Activated CD4-positive, alpha-beta T cell treated with anti-CD3 and anti-CD28 coated beads, Interleukin-2, Interleukin-6, amounts not matched to agents 100 ng/mL and 50 ng/mL, durations not matched to agents 16 hours and 8 hours (primary cell): ENCODE results near the gene STAT5A.
A peak's percentile ranks its signal among the peaks of the same experiment; 100 is the strongest.
"Not testable (repeated sequence)": the region's sequence is repeated elsewhere in the genome, so short reads cannot be mapped to it uniquely, and the experiment has no call there.

Source experiments
- DNase-seq: peaks from one replicate; pipeline ENCODE4 v3.0.0-alpha.2; 2020

Gene STAT5A

DNA sequence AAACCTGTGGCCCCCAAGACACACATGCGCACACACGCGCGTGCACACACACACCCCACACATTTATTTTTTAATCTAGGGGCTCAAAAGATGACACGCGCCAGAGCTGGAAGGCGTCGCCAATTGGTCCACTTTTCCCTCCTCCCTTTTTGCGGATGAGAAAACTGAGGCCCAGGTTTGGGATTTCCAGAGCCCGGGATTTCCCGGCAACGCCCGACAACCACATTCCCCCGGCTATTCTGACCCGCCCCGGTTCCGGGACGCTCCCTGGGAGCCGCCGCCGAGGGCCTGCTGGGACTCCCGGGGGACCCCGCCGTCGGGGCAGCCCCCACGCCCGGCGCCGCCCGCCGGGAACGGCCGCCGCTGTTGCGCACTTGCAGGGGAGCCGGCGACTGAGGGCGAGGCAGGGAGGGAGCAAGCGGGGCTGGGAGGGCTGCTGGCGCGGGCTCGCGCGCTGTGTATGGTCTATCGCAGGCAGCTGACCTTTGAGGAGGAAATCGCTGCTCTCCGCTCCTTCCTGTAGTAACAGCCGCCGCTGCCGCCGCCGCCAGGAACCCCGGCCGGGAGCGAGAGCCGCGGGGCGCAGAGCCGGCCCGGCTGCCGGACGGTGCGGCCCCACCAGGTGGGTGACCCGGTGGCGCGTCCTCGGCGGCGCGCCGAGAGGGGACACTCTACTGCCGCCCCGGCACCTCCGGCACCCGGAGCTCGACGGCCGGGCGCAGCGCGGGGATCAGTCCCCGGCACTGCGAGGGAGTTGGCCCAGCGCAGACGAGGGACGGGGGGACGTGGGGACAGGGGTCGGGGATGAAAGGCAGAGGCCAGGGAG, at the start of gene STAT5A:
Gene STAT5A (plus strand): TSS at position 522 of the 826 bp plus-strand sequence. CDS start 914 bp downstream, outside the sequence.
- DNase-seq, result peak; percentile 82

DNA sequence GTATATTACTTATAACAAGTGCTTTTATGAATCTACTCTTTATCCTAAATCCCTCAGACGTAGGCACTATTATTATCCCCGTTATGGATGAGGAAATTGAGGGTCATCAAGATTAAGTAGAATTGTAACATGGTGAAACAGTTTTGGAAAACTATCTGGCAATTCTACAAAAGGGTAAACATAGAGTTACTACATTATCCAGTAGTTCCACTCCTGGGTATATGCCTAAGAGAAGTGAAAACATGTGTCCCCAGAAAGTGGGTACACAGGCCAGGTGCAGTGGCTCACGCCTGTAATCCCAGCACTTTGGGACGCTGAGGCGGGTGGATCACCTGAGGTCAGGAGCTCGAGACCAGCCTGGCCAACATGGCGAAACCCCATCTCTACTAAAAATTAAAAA, 48.7 kb upstream of the STAT5A start:
- not testable (repeated sequence) for DNase-seq

DNA sequence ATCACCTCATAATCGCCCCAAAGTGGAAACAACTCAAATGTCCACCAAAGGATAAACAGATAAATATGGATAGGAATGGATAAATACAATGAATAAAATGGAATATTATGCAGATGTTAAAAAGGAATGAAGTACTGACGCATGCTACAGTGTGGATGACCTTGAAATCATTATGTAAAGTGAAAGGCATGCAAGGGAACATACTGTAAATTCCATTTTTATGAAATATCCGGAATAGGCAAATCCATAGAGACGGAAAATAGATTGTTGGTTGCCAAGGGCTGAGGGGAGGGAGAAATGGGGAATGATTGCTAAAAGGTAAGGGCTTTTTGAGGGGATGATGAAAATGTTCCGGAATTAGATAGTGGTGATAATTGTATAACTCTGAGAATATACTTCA, 48.1 kb upstream of the STAT5A start:
- no peak for DNase-seq

DNA sequence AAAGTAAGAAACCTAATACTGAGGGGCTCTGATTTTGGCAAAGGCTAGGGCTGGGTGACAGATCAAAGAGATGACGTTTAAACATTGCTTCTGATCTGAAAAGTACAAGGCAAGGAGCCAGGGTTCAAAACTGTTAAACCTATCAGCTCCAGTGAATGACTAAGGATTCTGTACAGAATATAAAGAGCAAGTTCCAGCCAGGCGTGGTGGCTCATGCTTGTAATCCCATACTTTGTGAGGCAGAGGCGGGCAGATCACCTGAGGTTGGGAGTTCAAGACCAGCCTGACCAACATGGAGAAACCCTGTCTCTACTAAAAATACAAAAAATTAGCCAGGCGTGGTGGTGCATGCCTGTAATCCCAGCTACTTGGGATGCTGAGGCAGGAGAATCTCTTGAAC, 47.4 kb upstream of the STAT5A start:
- DNase-seq, result not testable (repeated sequence)

DNA sequence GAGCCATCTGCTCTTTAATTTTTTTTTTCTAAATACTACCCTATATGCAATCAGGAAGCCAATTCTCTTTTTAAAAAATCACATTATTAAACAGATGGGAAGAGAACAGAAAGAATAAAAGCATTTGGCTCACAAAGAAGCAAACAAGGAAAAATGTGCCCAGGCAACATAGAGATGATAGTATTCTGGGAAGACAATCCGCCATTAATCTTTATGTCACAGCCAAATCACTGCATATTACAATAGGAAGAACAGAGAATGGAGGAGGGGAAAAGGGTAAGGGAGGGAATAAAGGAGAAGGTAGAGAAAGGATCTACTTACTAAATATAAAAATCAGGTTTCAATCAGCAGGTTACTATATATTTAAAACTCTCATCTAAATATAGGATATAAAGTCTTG, 46.4 kb upstream of the STAT5A start:
- DNase-seq, result no peak

DNA sequence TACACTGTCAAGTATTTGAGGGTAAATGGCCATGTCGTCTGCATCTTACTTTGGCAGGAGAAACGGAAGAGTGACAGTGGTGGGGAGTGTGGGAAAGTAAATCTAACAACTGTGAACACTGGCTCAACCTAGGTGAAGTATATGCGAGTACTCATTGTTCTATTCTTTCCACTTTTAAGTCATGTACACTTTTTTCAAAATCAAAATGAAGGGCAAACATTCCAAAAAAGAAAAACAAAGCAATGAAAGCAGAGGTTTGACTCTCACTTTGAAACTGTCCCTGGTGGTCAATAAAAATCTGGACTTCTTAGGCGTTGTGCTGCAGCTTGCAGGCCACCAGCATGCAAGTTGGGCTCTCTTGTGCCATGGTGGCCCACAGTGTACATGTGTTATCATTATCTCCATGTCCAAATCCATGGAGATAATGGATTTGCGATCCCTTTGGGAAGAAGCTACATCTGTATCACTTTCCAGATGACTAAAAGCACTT, 44.8 kb upstream of the STAT5A start:
- DNase-seq, result no peak

DNA sequence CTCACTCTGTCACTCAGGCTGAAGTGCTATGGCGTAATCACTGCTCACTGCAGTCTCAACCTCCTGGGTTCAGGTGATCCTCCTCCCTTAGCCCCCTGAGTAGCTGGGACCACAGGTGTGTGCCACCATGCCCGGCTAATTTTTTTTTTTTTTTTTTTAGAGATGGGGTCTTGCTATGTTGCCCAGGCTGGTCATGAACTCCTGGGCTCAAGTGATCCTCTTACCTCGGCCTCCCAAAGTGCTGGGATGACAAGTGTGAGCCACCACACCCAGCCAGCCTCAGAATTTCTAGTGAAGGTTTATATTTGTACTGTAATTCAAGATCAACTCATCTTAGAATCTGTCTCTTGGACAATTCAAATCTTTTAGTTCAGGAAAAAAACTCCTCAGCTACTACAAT, 44.2 kb upstream of the STAT5A start:
- DNase-seq, result not testable (repeated sequence)

DNA sequence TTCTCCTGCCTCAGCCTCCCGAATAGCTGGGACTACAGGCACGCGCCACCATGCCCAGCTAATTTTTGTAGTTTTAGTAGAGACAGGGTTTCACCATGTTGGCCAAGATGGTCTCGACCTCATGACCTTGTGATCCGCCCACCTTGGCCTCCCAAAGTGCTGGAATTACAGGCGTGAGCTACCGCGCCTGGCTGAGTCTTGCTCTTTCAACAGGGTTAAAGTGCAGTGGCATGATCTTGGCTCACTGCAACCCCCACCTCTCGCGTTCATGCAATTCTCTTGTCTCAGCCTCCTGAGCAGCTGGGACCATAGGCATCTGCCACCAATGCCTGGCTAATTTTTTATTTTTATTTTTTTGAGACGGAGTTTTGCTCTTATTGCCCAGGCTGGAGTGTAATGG, 43.1 kb upstream of the STAT5A start:
- DNase-seq, result not testable (repeated sequence)

DNA sequence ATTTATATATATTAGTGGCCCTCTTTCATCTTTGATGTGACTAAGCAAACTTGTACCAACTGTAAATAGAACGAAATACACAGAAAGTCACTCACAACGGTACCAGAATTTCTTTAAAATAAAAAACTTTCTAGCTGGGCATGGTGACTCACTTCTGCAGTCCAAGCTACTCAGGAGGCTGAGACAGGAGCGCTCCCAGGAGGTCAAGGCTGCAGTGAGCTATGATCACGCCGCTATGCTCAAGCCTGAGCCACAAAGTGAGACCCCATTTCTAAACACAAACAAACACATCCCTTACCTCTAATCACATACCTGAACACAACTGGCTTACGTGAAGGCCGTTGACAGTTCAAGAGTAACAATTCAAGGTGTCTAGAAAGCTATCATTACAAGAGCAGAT, 41.8 kb upstream of the STAT5A start:
- no peak for DNase-seq

DNA sequence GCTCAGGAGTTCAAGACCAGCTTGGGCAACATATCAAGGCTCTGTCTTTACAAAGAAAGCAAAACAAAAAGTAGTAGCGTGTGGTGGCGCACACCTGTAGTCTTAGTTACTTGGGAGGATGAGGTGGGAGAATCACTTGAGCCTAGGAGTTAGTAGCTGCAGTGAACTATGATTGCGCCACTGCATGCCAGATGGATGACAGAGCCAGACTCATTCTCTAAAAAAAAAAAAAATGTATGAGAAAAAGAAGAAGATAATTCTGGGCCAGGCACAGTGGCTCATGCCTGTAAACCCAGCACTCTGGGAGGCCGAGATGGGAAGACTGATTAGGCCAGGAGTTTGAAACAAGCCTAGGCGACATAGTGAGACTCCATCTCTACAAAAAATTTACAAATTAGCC, 40.6 kb upstream of the STAT5A start:
- DNase-seq, result no peak

DNA sequence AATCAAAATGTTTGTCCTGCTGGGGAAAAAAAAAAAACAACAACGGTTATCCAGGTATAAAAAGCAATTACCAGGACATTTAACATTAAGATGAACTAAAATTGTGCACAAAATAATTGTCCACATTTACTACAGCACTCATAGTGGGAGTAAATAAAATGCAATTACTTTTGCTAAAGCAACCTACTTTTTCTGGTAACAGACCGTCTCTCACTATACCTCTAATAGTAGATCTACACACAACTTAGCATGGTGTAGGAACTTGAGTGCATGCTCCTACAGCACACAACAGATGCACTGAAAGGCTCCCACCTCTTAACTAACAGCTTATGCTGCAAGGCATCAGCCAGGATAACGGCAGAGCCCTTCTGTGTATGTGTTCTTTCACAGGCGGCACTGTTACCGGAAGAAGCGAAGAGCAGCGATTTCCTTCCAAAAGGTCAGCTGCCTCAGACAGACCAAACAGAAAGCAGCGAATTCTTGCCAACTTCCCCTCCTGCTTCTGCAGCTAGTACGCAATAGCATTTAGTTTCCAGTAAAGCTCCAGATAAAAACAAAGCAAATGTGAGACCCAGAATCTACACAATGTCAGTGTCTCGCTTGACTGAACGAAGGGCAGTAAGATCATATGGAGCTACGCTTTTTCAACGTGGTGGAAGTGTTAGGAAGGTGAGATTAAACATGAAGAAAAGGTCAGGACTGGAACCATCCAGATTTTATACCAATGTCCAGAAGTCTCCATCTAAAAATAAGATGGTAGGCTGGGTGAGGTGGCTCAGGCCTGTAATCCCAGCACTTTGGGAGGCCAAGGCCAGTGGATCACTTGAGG, 39.7 kb upstream of the STAT5A start:
- DNase-seq, result peak; percentile 90

DNA sequence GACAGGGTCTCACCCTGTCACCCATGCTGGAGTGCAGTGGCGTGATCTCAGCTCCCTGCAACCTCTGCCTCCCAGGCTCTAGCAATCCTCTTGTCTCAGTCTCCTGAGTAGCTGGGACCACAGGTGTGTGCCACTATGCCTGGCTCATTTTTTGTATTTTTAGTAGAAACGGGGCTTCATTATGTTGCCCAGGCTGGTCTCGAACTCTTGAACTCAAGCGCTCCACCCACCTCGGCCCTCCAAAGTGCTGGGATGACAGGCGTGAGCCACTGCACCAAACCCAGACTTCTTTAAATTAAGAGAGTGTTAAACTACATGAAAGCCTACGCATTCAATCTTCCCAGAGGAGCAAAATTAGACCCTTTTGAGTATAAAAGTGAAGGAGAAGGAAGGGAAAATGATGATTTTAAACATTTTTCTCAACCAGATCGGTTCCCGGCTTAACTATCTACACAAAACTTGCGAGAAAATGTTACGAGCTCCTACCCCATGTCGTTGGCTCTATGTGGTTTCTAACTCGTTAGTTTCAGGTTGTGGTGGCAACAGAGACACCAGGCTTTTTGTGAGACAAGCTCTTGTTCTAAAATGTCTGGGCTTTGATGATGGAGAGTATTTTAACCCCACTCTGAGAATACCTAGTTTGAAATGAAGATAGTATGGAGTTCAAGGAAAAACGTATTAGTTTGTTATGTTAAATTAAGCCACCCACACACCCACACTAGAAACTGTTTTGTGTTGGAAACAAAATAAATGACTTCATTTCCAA, 38.4 kb upstream of the STAT5A start:
- peak; percentile 85 for DNase-seq

DNA sequence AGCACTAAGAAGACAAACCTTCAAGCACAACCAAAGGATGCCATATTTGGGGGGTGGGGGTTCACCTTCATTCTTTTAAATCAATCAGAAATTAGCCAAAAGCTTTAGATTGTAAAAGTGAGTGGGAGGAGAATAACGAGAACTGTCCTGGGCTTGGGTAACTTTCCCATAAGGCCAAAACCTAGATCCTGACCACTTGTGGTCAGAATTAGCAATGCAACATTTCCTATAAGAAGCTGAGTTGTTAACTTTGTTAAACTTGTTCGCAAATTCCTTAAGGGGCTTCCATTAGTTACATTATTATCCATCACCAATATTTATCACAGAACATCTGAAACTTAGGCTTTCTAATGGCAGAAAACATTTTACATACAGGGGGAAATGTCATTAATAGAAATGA, 37.2 kb upstream of the STAT5A start:
- no peak for DNase-seq

DNA sequence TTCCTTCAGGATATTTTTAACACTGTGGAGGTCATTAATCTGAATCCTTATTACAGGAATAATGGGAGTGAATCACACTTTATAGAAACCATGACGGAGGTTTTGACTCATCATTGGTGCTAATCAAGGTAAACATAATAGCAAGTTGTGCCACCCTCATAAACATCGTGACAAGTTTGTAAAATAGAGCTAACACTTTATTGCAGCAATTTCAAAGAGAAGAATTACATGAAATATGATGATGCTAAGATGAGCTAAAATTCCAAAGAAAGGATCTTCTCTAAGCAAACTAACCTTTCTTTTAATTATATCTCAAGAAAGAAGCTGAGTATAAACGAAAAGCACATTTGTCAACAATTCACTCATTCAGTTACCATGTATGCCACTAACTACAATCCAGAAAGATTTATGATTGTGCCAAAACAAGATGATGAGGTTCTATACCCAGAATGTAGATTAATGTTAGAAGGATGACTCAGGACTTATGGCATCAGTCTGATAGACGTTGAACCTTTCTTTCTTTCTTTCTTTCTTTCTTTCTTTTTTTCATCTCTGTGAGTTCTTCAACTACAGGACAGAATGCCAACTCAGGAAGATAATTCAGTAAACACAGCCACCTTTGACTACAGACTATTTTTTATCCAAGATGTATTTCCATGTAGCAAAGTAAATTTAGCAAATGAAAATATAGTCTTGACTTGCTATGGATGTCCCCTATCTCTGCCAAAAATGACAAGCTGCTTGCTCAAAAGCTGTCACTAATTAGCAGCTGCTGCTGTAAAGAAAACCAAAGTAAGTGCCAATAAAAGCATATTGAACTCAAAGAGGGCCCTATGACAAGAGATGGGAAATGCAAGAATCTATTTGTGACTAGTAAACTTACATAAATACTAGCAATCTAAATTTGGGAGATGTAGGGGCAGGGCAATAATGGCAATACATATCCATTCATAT, 35.4 kb upstream of the STAT5A start:
- peak; percentile 53 for DNase-seq

DNA sequence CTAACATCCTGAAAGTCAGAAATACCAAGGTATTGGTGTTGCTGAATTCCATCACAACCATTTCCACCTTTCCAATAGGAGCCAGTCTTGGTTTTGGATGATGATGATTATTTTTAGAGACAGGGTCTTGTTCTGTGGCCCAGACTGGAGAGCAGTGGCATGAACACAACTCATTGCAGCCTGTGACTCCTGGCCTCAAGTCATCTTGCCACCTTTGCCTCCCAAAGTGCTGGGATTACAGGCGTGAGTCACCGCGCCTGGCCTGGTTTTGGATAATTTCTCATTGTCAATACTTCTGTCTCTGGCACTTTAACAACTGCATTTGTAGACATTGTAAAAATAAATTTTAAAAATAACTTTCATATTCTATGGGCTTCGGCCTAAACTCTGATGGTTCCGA, 34.7 kb upstream of the STAT5A start:
- DNase-seq, result no peak

DNA sequence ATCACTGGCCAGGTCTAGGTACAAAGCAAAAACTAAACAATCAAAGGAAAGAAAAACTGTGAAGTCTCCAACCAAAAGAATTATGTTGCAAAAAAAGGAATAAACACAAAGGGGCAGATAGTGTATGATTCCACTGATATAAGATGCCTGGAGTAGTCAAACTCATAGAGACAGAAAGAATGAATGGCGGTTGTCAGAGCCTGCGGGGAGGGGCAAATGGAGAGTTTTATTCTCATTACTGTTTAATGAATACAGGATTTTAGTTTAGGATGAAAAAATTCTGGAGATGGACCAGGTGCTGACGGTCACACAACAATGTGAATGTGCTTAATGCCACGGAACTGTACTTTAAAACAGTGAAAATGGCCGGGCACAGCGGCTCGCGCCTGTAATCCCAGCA, 32.9 kb upstream of the STAT5A start:
- DNase-seq, result no peak

DNA sequence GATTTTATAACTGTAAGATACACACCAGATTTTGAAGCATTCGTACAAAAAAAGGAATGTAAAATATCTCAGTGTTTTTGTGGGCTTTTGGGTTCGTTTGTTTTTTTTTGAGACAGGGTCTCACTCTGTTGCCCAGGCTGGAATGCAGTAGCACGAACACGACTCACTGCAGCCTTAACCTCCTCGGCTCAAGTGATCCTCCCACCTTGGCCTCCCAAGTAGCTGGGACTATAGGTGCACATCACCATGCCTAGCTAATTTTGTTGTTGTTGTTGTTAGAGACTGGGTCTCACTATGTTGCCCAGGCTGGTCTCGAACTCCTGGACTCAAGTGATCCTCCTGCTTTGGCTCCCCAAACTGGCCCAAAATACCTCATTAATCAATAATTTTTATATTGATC, 28.0 kb upstream of the STAT5A start:
- DNase-seq, result no peak

DNA sequence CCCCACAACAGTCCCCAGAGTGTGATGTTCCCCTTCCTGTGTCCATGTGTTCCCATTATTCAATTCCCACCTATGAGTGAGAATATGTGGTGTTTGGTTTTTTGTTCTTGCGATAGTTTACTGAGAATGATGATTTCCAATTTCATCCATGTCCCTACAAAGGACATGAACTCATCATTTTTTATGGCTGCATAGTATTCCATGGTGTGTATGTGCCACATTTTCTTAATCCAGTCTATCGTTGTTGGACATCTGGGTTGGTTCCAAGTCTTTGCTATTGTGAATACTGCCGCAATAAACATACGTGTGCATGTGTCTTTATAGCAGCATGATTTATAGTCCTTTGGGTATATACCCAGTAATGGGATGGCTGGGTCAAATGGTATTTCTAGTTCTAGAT, 23.9 kb upstream of the STAT5A start:
- DNase-seq, result not testable (repeated sequence)

DNA sequence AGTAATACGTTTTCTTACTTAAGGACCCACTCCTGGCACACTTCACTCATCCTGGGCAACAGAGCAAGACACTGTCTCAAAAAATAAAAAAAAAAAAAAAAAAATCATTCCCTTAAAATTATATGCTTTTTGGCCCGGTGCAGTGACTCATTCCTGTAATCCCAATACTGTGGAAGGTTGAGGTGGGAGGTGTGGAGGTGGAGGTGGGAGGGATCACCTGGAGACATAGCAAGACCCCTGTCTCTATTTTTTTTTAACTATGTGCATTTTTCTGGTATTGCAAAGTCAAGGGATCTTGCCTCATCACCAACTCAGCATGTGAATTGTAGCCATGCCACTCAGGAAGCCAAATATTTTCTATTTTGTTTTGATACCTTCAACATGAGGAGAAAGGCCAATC, 21.8 kb upstream of the STAT5A start:
- DNase-seq, result no peak

DNA sequence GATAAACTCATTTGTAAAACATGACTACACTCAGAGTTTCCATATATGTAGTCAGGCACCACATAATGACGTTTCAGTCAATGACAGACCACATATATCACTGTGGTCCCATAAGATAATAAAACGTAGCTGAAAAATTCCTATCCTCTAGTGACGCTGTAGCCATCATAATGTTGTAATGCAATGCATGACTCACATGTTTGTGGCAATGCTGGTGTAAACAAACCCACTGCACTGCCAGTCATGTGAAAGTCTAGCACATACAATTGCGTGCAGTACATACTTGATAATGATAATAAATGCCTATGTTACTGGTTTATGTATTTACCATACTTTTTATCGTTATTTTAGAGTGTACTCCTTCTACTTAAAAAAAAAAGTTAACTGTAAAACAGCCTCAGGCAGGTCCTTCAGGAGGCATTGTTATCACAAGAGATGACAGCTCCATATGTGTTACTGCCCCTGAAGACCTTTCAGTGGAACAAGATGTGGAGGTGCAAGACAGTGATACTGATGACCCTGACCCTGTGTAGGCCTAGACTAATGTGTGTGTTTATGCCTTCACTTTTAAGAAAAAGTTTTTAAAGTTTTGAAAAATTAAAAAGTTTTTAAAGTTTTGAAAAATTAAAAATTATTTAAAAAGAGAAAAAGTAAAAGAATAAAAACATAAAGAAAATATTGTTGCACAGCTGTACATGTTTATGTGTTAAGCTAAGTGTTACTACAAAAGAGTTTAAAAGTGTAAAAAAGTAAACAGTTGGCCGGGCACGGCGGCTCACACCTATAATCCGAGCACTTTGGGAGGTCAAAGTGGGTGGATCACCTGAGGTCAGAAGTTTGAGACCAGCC, 21.2 kb upstream of the STAT5A start:
- peak; percentile 70 for DNase-seq

DNA sequence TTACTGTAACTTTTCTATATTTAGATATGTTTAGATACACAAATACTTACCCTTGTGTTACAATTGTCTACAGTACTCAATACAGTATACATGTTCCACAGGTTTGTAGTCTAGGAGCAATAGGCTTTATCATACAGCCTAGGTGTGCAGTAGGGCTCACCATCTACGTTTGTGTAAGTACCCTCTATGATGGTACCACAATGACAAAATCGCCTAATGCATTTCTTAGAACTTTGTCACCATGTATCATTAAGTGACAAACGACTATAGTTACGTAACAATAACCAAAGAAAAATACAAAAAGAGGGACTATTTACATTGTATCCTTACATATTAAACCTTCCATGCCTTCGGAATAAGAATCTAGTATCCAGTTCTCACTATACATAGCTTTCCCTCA, 20.1 kb upstream of the STAT5A start:
- DNase-seq, result no peak
